GM20431 (cell line): Measurements from ENCODE around the gene ACAT1.
"Not testable (repeated sequence)": the region's sequence is repeated elsewhere in the genome, so short reads cannot be mapped to it uniquely, and the experiment has no call there.

Source experiments
- in situ Hi-C: fragments of 300-500 bp; cut with MseI, MboI; formaldehyde crosslinking; loops from one replicate; pipeline ENCODE4 v1.15.0; 2020; ENCODE audit warnings: low sequenced_read_pairs; ENCODE audit not compliant: unreplicated experiment

Gene ACAT1

DNA sequence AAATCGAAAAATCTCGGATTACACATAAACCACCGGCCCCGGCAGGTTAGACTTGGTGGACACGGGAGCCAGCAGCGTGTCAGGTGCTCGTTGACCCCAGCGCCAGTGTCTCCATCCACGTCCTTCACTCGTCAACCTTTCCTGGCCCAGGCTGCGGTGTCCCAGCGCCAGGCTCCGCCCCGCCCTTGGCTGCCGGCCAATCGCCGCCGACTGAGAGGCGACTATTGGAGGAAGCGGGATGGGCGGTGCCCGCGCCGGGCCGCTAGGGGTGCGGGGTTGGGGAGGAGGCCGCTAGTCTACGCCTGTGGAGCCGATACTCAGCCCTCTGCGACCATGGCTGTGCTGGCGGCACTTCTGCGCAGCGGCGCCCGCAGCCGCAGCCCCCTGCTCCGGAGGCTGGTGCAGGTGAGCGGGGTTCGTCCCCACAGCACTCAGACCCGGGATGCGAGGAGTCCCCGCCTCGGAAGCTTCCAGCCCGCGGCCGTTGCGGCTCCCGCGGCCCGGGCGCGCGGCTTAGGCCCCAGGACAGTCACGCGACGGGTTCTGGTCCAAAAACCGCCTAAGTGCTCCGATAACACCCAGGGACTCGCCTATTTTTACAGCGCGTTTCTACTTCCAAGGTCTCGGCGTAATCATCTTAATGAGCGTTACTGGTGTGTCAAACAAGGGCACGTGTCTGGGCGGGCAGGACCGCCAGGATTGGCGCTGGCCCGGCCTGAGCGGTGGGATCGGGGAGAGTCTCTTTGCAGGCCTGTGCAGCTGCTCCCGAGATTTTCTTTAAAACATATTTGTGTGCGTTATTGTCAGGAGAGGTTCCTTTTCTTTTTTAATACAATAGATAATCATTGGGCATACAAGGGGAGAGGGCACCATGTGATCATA is at the start of gene ACAT1:
Gene ACAT1 (plus strand): TSS at position 294 of the 882 bp plus-strand sequence. CDS start 40 bp downstream, at position 334.
- in situ Hi-C loops: no loop called here

DNA sequence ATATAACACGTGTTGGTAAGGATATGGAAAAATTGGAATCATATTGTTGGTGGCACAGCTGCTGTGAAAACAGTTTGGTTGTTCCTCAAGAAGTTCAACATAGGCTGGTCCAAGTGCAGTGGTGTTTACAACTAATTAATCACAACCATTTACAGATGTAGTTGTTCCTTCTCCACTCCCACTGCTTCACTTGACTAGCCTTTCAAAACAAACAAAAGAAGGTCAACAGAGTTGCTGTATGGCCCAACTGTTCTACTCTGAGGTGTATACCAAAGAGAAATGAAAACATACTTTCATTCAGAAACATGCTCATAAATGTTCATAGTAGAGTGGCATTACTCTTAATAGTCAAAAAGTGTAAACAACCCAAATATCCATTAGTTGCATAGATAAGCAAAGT is 36.6 kb upstream of the ACAT1 start:
- in situ Hi-C loops: no loop called here

DNA sequence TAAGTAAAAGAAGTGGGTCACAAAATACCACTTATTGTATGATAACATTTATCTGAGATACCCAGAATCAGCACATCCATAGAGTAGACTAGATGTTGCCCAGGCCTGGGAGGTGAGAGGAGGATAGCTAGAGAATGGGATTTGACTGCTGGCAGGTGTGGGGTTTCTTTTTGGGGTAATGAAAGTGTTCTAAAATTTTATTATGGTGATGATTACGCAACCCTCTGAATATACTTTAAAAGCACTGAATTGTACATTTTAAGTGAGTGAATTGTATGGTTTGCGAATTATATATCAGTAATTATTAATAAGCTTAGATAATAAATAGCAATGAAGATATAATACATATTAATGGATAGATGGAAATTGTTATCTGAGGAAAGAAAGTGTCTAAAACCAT is 35.7 kb upstream of the ACAT1 start:
- in situ Hi-C loops: no loop called here

DNA sequence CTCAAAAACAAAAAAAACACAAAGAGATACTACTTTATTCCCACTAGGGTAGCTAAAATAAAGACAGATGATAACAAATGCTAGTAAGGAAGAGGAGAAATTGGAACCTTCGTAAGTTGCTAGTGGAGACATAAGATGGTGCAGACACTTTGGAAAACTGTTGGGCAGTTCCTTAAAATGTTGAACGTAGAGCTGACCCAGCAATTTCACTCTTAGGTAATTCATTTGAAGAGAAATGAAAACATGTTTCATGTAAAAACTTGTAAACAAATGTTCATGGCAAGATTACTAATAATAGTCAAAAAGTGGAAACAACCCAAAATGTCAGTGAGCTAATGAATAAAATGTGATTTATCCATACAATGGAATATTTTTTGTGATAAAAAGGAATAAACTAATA is 29.2 kb upstream of the ACAT1 start:
- in situ Hi-C loops: no loop called here

DNA sequence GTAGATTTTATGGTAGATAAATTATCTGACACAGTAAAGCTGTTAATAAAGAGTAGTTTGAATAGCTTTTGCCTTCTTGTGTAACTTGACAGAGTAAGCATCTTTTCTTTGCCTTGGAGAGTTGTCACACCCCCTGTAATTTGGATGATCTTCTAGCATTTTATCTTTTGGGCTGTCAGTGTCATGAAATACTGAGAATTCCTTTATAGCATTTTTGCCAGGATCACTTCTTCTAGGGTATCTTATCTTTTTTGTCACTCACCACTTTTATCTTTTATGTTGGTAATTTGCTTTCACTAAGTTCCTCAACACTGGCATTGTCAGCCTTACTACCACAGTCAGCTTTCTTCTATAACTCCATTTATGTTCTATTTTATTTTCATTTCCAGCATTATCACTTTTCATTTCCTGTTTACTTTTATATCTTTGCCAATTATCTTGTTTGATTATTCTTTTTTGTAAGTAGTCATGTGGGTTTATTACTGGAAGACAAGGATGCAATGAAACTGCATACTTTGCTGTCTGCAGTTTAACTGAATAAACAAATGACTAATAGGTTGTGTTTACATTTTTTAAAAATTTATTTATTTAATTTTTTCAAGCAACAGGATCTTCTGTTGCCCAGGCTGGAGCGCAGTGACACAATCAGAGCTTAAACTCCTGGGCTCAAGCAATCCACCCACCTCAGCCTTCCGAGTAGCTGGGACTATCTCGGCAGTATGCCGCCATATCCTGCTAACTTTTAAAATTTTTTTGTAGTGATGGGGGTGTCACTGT is 28.1 kb upstream of the ACAT1 start:
- in situ Hi-C loops: no loop called here

DNA sequence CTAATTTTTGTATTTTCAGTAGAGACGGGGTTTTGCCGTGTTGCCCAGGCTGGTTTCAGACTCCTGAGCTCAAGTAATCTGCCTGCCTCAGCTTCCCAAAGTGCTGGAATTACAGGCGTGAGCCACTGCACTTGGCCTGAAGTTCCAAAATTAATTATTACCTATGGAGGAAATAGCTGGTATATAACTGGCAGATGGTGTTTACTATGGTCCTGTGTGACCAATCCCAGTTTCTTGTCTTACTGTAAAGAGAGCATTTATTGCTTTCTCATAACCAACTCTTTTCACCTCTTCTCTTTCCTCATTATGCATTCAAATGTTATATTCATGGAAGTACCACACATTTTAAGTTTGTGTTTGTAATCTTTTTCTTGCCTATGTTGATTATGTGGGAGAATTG is 24.2 kb upstream of the ACAT1 start:
- in situ Hi-C loops: no loop called here

DNA sequence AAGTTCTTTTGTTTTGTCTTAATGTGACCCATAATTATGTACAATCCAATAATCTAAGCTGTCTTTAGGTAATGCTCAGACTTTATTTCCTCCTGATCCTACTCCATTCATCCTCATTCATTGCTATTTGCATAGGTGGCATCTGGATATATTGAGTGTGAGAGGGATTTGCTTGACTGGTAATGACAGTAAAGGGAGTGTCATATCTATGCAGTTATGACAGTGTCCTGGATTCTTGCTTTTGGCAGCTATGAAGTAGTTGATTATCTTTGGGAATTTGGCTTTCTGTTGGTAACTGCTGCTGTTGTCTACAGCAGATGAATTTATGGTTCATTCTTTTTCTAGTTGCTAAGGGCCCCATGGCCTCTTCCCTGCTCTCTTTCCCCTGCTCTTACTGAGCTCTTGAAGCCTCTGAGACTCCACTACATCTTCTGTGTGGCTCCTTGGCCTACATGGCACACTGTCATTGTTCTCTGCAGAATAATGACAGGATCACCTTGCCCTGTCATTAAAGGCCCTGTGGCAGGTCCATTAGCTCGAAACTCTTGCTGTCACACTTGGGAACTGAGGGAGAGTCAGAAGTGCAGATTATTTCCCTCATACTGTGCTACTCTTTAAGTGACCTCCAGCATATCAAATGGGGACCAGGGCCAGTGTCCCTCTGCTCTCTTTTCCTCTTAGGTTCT is 20.1 kb upstream of the ACAT1 start:
- in situ Hi-C loops: no loop called here

DNA sequence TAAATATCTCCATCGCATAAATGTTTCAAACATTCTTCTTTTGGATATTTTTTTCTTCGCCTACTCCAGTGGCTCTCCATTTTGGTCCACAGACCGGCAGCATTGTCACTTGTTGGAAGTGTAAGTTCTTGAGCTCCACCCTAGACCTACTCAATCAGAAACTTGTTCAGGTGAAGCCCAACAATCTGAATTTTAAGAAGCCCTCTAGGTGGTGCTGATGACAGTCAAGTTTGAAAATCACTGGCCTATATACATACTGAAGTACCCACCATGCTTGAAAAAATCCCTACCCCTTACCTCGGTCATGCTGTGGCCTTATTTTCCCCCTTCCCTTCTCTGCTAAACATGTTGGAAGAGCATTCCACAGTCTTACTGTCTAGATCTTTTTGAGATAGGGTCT is 10.2 kb upstream of the ACAT1 start:
- in situ Hi-C loops: no loop called here

DNA sequence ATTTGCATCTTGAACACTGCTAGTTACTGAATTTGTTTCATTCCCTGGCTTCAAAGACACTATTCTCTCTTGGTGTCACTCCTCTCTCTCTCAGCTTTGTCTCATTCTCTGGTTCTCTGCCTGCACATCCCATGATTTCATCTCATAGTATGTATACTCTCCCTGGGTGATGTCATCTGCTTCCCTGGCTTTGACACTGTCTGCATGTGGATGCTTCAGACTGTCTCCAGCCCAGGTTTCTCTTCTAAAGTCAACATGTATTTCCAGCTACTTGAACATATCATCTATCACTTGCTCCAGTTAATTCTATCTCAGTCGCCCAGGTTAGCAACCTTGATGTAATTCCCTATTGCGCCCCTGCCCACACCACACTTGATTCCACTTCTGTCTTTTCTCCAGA is 9.3 kb upstream of the ACAT1 start:
- in situ Hi-C loops: no loop called here

DNA sequence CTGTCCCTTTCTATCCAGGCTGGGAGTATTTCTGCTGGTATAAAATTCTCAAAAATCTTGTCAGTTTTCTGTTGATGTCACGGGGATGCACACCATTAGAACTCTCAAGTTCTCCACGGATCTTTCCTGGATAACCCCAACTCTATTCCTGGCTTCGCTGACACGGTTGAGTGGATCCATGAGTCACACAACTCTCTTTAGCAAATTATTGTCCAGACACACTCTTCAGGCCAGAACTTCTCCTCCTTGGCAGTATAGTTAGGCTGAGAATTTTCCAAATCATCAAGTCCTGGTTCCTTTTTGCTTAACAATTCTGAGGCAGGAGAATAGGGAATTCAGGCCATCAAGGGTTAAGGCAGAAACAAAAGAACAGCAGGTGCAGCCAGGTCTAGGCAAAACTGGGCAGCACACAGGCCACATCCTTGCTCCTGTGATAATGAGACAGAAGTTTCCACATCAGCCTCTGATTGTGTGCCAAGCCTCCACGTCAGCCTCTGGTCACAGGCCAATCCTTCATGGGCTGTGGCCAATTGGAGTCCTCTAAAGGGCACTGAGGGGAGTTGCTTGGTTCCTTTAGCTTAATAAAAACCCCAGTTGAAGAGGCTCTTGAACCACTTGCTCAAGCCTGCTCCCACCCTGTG is 5.7 kb upstream of the ACAT1 start:
- in situ Hi-C loops: no loop called here

DNA sequence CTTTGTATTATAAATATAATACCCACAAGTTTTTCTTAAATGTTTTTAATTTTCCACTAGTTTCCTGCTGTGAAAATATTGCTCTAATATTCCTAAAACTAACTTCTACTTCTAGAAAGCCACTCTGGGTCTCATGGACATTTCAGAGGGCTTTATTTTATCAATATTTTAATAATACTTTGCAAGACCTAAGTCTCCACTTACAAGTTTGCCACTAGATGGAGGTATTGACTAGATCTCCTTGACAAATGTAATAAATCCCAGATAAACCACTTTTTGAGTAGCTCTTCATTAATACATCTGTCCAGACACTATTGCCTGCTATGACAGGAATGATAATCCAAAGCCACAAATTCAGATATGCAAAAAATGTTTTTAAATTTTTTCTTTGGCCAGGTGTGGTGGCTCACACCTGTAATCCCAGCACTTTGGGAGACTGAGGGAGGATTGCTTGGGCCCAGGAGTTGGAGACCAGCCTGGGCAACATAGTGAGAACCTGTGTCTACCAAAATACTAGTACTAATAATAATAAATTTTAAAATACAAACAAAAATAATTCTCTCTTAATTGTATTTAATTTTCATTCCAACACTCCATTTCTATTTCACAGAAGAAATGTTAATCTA is 3.5 kb upstream of the ACAT1 start:
- in situ Hi-C loops: no loop called here

DNA sequence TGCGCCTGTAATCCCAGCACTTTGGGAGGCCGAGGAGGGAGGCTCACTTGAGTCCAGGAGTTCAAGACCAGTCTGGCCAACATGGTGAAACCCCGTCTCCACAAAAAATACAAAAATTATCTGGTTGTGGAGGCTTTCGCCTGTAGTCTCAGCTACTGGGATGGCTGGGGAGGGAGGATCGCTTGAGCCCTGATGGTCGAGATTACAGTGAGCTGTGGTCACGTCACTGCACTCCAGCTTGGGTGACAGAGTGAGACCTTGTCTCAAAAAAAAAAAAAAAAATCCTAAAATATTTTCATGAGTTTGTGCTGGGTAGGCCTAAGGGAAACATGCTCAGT is 462 bp upstream of the ACAT1 start:
- in situ Hi-C loops: not testable (repeated sequence)

DNA sequence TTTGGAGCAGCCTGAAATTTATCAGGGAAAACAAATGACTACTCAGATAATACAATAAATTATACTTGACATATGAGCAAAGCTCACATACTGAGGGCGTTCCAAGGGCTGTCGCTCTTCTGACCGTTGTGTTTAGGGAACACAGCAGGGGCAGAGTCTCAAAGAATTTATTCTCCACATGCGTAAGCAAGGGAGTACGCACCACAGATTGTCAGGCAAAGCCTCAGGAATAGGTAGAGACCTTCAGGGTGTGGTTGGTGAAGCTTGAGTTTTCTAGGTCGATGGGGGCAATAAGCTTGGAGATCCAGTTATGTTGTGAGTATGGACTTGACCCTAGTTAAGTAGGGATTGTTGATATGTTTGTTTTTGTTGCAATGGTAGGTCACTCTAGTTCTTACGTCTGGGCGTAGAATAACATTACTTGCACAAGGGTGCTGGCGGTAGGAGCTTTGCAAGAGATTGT is 830 bp downstream of the ACAT1 start:
- in situ Hi-C loops: no loop called here

DNA sequence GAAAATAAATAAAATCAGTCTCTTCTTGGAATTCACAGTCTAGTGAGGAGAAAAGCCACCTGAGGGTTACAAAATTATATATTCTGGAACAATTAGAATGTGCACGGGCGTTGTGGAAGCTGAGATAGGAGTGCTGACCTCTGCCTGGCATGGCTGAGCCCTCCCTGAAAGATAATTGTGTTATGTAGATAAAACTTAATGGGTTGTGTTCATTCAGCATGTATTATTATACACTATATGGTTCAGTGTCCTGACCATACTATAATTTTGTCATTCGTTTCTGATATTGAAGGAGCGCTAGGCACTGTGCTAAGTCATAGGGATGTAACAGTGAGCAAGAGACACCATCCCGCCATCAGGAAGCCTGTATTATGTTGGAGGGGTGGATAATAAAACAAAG is 3.7 kb downstream of the ACAT1 start:
- in situ Hi-C loops: no loop called here

DNA sequence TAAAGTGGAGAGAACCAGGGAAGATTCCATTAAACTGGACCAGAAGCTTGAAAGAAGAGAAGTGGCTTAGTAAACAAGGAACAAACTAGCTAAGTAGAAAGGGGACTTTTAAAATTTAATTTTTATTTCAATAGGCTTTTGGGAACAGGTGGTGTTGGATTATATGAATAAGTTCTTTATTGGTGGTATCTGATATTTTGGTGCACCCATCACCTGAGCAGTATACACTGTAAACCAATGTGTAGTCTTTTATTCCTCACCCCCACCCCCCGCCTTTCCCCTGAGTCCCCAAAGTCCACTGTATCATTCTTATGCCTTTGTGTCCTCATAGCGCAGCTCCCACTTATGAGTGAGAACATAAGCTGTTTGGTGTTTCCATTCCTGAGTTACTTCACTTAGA is 7.4 kb downstream of the ACAT1 start:
- in situ Hi-C loops: no loop called here

DNA sequence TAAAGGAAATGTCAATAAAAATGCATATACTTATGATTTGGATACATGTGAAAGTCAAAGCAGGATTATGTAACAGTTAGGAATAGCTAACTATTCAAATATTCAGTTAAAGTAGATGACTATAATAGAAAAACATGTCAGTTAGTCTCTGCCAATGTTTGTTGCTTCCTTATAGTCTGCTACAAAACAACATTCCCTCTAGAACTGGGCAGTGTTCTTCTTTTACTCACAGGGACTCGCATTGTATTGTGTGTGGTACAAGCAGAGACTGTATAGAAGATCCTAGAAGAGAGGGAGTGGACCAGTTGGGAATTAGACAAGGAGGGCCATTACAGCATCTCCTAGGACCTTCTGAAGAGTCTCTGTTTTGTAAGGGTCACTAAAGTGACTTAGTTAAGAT is 10.6 kb downstream of the ACAT1 start:
- in situ Hi-C loops: no loop called here

DNA sequence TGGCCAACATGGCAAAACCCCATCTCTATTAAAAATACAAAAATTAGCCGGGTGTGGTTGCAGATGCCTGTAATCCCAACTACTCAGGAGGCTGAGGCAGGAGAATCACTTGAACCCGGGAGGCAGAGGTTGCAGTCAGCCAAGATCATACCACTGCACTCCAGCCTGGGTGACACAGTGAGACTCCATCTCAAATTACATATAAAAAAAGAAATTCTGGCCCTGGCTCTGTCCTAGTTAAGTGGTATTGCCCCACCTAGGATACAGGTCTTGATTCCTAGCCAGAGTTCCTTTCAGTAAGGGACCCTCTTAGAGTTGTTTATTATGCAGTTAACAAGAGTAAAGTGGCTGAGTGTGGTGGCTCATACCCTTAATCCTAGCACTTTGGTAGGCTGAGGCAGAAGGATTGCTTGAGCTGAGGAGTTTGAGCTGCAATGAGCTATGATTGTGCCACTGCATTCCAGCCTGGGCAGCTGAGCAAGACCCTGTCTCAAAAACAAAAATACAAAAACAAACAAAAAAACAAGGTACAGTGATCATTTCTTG is 11.7 kb downstream of the ACAT1 start:
- in situ Hi-C loops: not testable (repeated sequence)

DNA sequence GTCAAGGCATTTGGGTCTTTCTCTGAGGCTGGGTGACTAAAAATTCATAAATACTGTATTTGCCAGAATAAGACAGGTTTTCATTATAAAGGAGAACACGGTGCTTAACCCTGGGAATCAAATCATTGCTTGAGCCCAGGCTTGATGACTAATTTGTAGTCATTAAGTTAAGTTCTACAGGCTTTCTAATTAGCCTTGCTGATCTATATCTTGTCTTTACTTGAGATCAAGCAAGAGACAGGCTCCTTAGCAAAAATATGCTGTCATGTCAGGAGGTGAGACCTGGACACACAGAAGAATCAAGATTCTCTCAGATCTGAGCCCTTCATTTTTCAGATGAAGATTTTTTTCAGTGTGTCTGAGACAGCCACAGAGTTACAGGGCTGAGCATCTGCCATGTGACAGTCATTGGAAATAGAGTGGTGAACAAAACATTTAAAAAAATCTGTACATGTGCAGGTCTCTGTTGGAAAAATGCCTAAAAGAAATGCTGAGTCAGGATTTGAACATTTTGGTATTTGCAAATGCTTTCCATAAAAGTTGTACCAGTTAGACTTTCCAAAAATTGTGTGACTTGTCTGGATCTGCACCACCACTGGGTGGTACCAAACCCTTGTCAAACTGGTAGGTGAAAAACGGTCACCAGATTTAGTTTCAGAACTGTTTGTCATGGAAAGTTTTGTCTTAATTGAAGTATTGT is 14.6 kb downstream of the ACAT1 start:
- in situ Hi-C loops: no loop called here

DNA sequence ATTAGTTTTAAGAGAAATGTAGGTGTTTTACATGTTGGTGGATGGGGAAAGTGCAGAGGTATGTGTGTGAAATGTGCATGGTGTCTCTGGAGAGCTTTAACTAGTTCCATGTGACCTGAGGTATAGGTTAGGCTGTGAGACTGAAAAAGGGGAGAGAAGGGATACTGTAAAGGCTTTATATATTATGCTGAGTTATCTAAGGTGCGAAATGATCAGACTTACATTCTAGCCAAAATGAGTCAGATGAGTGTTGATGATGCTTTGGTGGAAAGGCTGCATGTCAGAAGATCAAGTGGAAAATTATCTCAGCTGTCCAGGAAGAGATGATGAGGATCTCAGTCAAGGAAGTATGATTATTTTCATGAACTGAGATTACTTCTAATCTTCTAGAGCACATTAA is 15.8 kb downstream of the ACAT1 start:
- in situ Hi-C loops: no loop called here
